ENCODE results near the gene PERCC1. TPM values are rescaled to one million over a fixed set of nuclear protein-coding genes. Genes with fewer than 3 reads are reported as not detected.

Gene PERCC1
- total RNA-seq, 1 experiment from 2014 or later: not detected

GRCh38 chr16:1433263-1433560, 2.3 kb downstream of the PERCC1 start (continued):
- TF ChIP-seq STAT6 (CRISPR knock-in tag; conservative IDR thresholded peaks at IDR 0.05; ENCODE audit: low read depth) (no peak), ZNF219 (CRISPR knock-in tag; IDR thresholded peaks at IDR 0.05; ENCODE audit: borderline replicate concordance) (no peak), NR3C1 (CRISPR knock-in tag; conservative IDR thresholded peaks at IDR 0.05; ENCODE audit: low read depth) (no peak), EMX1 (CRISPR knock-in tag; IDR thresholded peaks at IDR 0.05) (no peak), SP1 (CRISPR knock-in tag; conservative IDR thresholded peaks at IDR 0.05) (no peak), ZBTB21 (CRISPR knock-in tag; IDR thresholded peaks at IDR 0.05; ENCODE audit: borderline replicate concordance) (no peak), TCF7 (CRISPR knock-in tag; IDR thresholded peaks at IDR 0.05; ENCODE audit: low read depth) (no peak), NFE2L1 (CRISPR knock-in tag; IDR thresholded peaks at IDR 0.05) (no peak), ZNF512 (CRISPR knock-in tag; IDR thresholded peaks at IDR 0.05; ENCODE audit: borderline replicate concordance) (no peak)

GRCh38 chr16:1433756-1434155, 2.9 kb downstream of the PERCC1 start:
- ATAC-seq: no peak
- Mint-ChIP-seq H3K27ac (no peak overlapping the region), H3K4me3 (no peak overlapping the region), H3K4me1 (no peaks in the 10 kb centered on the region), H3K9me3 (no peaks in the 10 kb centered on the region), H3K27me3 (ENCODE audit: low read depth) (no peaks in the 10 kb centered on the region), H3K36me3 (no peaks in the 10 kb centered on the region)
- POLR2A ChIA-PET: no interaction called here
- no peak for DNase-seq (ENCODE audit: low spot score)
- CTCF ChIA-PET: no interaction called here
- TF ChIP-seq ZNF263 (CRISPR knock-in tag; IDR thresholded peaks at IDR 0.05; ENCODE audit: low read depth) (no peak), ZNF121 (CRISPR knock-in tag; IDR thresholded peaks at IDR 0.05) (no peak), ZNF512 (CRISPR knock-in tag; IDR thresholded peaks at IDR 0.05; ENCODE audit: borderline replicate concordance) (no peak), ZMAT4 (CRISPR knock-in tag; IDR thresholded peaks at IDR 0.05) (no peak), ATF3 (CRISPR knock-in tag; conservative IDR thresholded peaks at IDR 0.05) (no peak), IRF2 (CRISPR knock-in tag; IDR thresholded peaks at IDR 0.05; ENCODE audit: borderline replicate concordance, low read depth) (no peak), ZNF396 (CRISPR knock-in tag; IDR thresholded peaks at IDR 0.05; ENCODE audit: borderline replicate concordance) (no peak), PRDM15 (CRISPR knock-in tag; IDR thresholded peaks at IDR 0.05) (no peak), ZNF219 (CRISPR knock-in tag; IDR thresholded peaks at IDR 0.05; ENCODE audit: borderline replicate concordance) (no peak), ZNF281 (CRISPR knock-in tag; IDR thresholded peaks at IDR 0.05) (no peak), JAZF1 (CRISPR knock-in tag; IDR thresholded peaks at IDR 0.05) (no peak), SP1 (CRISPR knock-in tag; conservative IDR thresholded peaks at IDR 0.05) (no peak), CDX4 (CRISPR knock-in tag; IDR thresholded peaks at IDR 0.05; ENCODE audit: borderline replicate concordance) (no peak), ZBTB43 (CRISPR knock-in tag; IDR thresholded peaks at IDR 0.05) (no peak), CREM (CRISPR knock-in tag; IDR thresholded peaks at IDR 0.05) (no peak)
